ENCODE data around the gene LZTS2.

Gene LZTS2

DNA sequence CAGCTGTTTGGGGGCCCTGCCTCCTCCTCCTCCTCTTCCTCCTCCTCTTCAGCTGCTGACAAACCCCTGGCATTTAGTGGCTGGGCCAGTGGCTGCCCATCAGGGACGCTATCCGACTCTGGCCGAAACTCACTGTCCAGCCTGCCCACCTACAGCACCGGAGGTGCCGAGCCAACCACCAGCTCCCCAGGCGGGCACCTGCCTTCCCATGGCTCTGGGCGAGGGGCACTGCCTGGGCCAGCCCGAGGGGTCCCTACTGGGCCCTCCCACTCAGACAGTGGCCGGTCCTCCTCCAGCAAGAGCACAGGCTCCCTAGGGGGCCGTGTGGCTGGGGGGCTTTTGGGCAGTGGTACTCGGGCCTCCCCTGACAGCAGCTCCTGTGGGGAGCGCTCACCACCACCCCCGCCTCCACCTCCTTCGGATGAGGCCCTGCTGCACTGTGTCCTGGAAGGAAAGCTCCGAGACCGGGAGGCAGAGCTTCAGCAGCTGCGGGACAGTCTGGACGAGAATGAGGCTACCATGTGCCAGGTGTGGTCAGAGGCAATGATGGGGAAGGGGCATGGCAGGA, 4.1 kb downstream of the LZTS2 start:
- no peak for ATAC-seq
- TF ChIP-seq TCF4 (CRISPR knock-in tag; IDR thresholded peaks at IDR 0.05; ENCODE audit: borderline replicate concordance) (no peak), GLIS3 (CRISPR knock-in tag; IDR thresholded peaks at IDR 0.05) (no peak), ZNF8 (CRISPR knock-in tag; IDR thresholded peaks at IDR 0.05) (no peak), ZC3H10 (CRISPR knock-in tag; IDR thresholded peaks at IDR 0.05) (no peak), CSDC2 (CRISPR knock-in tag; IDR thresholded peaks at IDR 0.05) (no peak), ZFP3 (CRISPR knock-in tag; IDR thresholded peaks at IDR 0.05) (no peak), ZNF70 (CRISPR knock-in tag; IDR thresholded peaks at IDR 0.05) (no peak), SNAI2 (CRISPR knock-in tag; IDR thresholded peaks at IDR 0.05) (no peak), ESRRG (CRISPR knock-in tag; IDR thresholded peaks at IDR 0.05) (no peak), ZFP30 (CRISPR knock-in tag; IDR thresholded peaks at IDR 0.05) (no peak), TOX (CRISPR knock-in tag; IDR thresholded peaks at IDR 0.05; ENCODE audit: borderline replicate concordance) (no peak), ZNF565 (CRISPR knock-in tag; conservative IDR thresholded peaks at IDR 0.05; ENCODE audit: low read depth) (no peak), RARB (CRISPR knock-in tag; IDR thresholded peaks at IDR 0.05) (no peak), OSR1 (CRISPR knock-in tag; IDR thresholded peaks at IDR 0.05) (no peak)
- TF ChIP-seq, protein P1, sequence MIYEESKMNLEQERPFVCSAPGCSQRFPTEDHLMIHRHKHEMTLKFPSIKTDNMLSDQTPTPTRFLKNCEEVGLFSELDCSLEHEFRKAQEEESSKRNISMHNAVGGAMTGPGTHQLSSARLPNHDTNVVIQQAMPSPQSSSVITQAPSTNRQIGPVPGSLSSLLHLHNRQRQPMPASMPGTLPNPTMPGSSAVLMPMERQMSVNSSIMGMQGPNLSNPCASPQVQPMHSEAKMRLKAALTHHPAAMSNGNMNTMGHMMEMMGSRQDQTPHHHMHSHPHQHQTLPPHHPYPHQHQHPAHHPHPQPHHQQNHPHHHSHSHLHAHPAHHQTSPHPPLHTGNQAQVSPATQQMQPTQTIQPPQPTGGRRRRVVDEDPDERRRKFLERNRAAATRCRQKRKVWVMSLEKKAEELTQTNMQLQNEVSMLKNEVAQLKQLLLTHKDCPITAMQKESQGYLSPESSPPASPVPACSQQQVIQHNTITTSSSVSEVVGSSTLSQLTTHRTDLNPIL (CRISPR knock-in tag; IDR thresholded peaks at IDR 0.05; ENCODE audit: low read depth), result no peak
- TF ChIP-seq, protein P2, sequence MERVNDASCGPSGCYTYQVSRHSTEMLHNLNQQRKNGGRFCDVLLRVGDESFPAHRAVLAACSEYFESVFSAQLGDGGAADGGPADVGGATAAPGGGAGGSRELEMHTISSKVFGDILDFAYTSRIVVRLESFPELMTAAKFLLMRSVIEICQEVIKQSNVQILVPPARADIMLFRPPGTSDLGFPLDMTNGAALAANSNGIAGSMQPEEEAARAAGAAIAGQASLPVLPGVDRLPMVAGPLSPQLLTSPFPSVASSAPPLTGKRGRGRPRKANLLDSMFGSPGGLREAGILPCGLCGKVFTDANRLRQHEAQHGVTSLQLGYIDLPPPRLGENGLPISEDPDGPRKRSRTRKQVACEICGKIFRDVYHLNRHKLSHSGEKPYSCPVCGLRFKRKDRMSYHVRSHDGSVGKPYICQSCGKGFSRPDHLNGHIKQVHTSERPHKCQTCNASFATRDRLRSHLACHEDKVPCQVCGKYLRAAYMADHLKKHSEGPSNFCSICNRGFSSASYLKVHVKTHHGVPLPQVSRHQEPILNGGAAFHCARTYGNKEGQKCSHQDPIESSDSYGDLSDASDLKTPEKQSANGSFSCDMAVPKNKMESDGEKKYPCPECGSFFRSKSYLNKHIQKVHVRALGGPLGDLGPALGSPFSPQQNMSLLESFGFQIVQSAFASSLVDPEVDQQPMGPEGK (CRISPR knock-in tag; IDR thresholded peaks at IDR 0.05; ENCODE audit: borderline replicate concordance), result no peak
- TF ChIP-seq, protein P3, sequence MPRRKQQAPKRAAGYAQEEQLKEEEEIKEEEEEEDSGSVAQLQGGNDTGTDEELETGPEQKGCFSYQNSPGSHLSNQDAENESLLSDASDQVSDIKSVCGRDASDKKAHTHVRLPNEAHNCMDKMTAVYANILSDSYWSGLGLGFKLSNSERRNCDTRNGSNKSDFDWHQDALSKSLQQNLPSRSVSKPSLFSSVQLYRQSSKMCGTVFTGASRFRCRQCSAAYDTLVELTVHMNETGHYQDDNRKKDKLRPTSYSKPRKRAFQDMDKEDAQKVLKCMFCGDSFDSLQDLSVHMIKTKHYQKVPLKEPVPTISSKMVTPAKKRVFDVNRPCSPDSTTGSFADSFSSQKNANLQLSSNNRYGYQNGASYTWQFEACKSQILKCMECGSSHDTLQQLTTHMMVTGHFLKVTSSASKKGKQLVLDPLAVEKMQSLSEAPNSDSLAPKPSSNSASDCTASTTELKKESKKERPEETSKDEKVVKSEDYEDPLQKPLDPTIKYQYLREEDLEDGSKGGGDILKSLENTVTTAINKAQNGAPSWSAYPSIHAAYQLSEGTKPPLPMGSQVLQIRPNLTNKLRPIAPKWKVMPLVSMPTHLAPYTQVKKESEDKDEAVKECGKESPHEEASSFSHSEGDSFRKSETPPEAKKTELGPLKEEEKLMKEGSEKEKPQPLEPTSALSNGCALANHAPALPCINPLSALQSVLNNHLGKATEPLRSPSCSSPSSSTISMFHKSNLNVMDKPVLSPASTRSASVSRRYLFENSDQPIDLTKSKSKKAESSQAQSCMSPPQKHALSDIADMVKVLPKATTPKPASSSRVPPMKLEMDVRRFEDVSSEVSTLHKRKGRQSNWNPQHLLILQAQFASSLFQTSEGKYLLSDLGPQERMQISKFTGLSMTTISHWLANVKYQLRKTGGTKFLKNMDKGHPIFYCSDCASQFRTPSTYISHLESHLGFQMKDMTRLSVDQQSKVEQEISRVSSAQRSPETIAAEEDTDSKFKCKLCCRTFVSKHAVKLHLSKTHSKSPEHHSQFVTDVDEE (CRISPR knock-in tag; IDR thresholded peaks at IDR 0.05), result no peak

DNA sequence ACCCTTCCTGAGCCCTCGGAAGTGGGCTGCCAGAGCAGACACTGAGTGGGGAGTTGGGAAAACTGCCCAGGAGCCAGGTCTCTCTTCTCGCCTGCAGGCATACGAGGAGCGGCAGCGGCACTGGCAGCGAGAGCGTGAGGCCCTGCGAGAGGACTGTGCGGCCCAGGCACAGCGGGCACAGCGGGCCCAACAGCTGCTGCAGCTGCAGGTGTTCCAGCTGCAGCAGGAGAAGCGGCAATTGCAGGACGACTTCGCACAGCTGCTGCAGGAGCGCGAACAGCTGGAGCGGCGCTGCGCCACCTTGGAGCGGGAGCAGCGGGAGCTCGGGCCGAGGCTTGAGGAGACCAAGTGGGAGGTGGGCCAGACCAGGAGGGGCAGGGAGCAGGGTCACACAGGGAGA, 5.8 kb downstream of the LZTS2 start:
- no peak for ATAC-seq

More for the DNA sequence above, 5.8 kb downstream of the LZTS2 start:
- TF ChIP-seq ARNTL (CRISPR knock-in tag; IDR thresholded peaks at IDR 0.05; ENCODE audit: borderline replicate concordance, low read depth) (no peak), ZNF70 (CRISPR knock-in tag; IDR thresholded peaks at IDR 0.05) (no peak), CSDC2 (CRISPR knock-in tag; IDR thresholded peaks at IDR 0.05) (no peak), ZFP30 (CRISPR knock-in tag; IDR thresholded peaks at IDR 0.05) (no peak), SNAI2 (CRISPR knock-in tag; IDR thresholded peaks at IDR 0.05) (no peak), TCF4 (CRISPR knock-in tag; IDR thresholded peaks at IDR 0.05; ENCODE audit: borderline replicate concordance) (no peak), TOX (CRISPR knock-in tag; IDR thresholded peaks at IDR 0.05; ENCODE audit: borderline replicate concordance) (no peak), ZC3H10 (CRISPR knock-in tag; IDR thresholded peaks at IDR 0.05) (no peak), OSR1 (CRISPR knock-in tag; IDR thresholded peaks at IDR 0.05) (no peak), RARB (CRISPR knock-in tag; IDR thresholded peaks at IDR 0.05) (no peak), ZNF8 (CRISPR knock-in tag; IDR thresholded peaks at IDR 0.05) (no peak), ESRRG (CRISPR knock-in tag; IDR thresholded peaks at IDR 0.05) (no peak), ZFP3 (CRISPR knock-in tag; IDR thresholded peaks at IDR 0.05) (no peak)
- TF ChIP-seq, protein P4, sequence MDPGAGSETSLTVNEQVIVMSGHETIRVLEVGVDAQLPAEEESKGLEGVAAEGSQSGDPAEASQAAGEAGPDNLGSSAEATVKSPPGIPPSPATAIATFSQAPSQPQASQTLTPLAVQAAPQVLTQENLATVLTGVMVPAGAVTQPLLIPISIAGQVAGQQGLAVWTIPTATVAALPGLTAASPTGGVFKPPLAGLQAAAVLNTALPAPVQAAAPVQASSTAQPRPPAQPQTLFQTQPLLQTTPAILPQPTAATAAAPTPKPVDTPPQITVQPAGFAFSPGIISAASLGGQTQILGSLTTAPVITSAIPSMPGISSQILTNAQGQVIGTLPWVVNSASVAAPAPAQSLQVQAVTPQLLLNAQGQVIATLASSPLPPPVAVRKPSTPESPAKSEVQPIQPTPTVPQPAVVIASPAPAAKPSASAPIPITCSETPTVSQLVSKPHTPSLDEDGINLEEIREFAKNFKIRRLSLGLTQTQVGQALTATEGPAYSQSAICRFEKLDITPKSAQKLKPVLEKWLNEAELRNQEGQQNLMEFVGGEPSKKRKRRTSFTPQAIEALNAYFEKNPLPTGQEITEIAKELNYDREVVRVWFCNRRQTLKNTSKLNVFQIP (CRISPR knock-in tag; IDR thresholded peaks at IDR 0.05; ENCODE audit: borderline replicate concordance, low read depth), result no peak
- TF ChIP-seq, protein P2 (CRISPR knock-in tag; IDR thresholded peaks at IDR 0.05; ENCODE audit: borderline replicate concordance), result no peak

Data from SK-N-SH treated with all-trans-retinoic acid at 6 μM for 48 hours (cell line).